Measurements from ENCODE around the gene C6orf136.

C6orf136 gene

GRCh38 chr6:30686009-30686907 is 39.3 kb downstream of the C6orf136 start, which contains the start of gene PPP1R18:
TSS of gene PPP1R18 (minus strand) at chr6:30686645. CDS start at chr6:30686018, 627 bp downstream.
- H3K27me3 Mint-ChIP-seq = no peaks in the 10 kb centered on the region
- H3K4me1 Mint-ChIP-seq = peaks cover 36% of the 10 kb centered on the region
- DNase-seq (peak; percentile 66 to 83), ATAC-seq (peak; percentile 55)
- peak within 1 kb of the TSS; percentile 86 to 94 for H3K4me3 Mint-ChIP-seq
- peak within 1 kb of the TSS; percentile 86 to 94 for H3K27ac Mint-ChIP-seq
- no peaks in the 10 kb centered on the region for H3K9me3 Mint-ChIP-seq

DNA sequence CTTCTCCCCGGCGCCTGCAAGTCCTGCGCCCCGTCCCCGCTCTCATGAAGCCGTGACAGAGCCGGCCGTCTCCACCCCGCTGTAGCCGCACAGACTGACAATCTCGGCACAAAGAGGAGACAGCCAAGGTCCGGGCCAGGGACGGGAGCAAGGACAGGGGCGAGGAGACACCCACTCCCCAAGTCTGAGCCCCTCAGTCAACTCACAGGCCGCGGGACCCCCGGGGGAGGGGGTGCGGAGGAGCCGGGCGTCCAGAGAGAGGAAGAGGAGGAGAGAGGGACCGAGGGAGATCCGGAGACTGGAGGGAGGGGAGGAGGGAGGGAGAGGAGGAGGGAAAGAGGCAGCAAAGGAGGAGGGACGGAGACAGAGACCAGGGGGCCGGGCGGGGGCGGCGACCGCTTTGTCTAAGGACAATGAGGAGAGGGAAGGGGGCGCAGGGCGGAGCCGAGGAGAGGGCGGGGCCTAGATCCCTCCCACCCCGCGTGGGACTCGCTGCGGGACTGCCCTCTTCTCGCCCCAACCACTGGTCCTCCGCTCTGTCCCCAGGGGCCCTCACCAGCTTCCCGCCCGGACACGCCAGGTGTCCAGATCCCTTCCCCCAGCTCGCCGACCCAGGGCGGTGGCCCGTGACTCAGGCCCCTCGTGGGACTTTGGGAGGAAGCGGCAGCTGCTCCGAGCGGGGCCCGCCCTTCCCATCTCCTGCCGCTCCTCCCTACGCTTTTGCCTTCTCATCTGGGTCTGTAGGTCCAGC is 40.1 kb downstream of the C6orf136 start:
- Mint-ChIP-seq H3K9me3 (no peaks in the 10 kb centered on the region), H3K27ac (peak overlapping the region; percentile 48 to 91), H3K27me3 (no peaks in the 10 kb centered on the region), H3K4me1 (peaks cover 42% of the 10 kb centered on the region), H3K4me3 (peak overlapping the region; percentile 86 to 94)
- ATAC-seq (peak; percentile 23), DNase-seq (peak; percentile 65 to 77)

GRCh38 chr6:30687659-30688431 is 40.9 kb downstream of the C6orf136 start:
- no peaks in the 10 kb centered on the region for H3K9me3 Mint-ChIP-seq
- peaks cover 46% of the 10 kb centered on the region for H3K4me1 Mint-ChIP-seq
- no peaks in the 10 kb centered on the region for H3K27me3 Mint-ChIP-seq
- DNase-seq (no peak), ATAC-seq (no peak)
- peak overlapping the region; percentile 86 to 94 for H3K4me3 Mint-ChIP-seq
- peak overlapping the region; percentile 35 to 50 for H3K27ac Mint-ChIP-seq

DNA sequence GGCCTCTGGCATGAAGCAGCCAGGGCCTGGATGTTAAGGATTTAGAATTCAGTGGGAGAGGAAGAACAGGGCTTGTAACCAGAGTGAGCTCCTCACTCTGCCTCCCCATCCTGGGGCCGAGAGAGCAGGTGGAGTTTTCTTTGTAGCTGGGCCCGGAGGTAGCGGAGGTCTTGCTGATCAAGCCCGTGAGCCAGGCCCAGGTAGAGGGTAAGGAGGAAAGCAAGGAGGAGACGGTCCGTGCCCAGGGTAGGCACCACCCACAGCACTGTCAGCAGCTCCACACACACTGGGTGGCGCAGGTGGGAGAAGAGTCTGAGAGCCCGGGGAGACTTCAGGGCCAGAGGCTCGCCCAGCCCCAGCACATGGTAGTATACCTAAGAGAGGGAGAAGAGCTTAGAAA is 41.6 kb downstream of the C6orf136 start:
- ATAC-seq = no peak

GRCh38 chr6:30689022-30689865 is 42.3 kb downstream of the C6orf136 start:
- H3K4me1 Mint-ChIP-seq = peaks cover 46% of the 10 kb centered on the region
- H3K27ac Mint-ChIP-seq = peak overlapping the region in 1 of 2 donors; percentile 8
- H3K27me3 Mint-ChIP-seq = no peaks in the 10 kb centered on the region

More for the DNA sequence above, 41.6 kb downstream of the C6orf136 start:
- Mint-ChIP-seq H3K4me3 (peak overlapping the region; percentile 86 to 94), H3K27me3 (no peaks in the 10 kb centered on the region), H3K4me1 (peaks cover 46% of the 10 kb centered on the region), H3K27ac (no peak overlapping the region), H3K9me3 (no peaks in the 10 kb centered on the region)
- DNase-seq = no peak

DNA sequence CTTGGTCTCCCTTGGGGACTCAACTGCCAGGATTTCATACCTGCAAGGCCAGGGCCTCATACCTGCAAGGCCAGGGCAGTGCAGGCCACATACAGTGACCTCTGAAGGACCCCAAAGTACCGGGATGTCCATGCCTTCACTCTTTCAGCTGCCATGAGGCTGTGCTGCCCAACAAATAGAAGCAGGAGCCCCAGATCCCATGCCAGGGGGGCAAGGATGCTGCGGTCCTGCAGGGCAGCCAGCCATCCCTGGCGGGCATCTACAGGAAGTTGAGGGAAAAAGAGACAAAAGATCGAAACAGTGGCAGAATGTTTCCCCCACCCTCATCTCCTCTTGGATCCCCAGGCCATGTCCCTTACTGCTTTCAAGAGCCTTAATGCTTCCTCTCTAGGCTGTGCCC is 43.1 kb downstream of the C6orf136 start:
- no peak for ATAC-seq

More at GRCh38 chr6:30689022-30689865, 42.3 kb downstream of the C6orf136 start:
- no peak for ATAC-seq
- no peak for DNase-seq
- Mint-ChIP-seq H3K4me3 (peak overlapping the region; percentile 89 to 99), H3K9me3 (no peaks in the 10 kb centered on the region)

DNA sequence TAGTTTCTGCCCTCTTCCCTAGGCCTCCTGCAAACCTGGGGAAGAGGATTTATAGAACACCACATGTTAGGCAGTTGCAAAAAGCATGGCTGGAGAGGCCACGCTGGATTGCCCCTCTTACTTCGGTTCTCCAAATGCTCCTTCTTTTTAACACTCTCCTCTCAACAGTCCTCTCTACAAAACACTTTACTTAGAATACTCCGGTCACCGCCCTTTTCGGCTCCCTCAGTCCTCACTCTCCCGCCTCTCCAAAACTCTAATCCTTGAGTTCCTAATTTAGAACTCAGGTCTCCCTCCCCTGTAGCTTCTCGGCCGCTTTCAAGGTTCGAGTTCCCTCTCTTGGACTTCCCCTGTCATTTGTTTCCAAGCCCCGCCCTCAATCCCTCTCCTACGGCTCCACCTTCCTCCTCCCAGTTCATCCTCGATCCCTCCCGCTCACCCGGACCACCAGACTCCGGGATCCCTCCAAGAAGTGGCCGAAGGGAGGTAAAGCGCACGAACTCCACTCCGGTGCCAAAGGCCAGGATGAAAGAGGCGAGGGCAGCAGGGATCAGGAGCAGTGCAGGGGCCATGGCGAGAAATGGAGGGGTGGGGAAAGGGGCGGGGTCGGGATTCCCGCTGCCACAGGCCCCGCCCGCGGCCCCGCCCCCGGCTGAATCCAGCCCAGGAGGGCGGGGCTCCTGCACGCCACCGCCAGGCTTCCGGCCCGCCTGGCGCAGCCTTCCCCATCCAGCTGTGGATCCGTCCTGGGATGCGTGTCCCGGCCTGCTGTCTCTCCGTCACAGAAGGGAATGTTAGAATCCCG is 43.7 kb downstream of the C6orf136 start, which contains the start of gene NRM:
Gene NRM (minus strand): TSS at position 582 of the 805 bp plus-strand sequence. CDS start 10 bp downstream, at position 572.
- H3K4me1 Mint-ChIP-seq = peaks cover 46% of the 10 kb centered on the region

More for the DNA sequence above, 43.1 kb downstream of the C6orf136 start:
- Mint-ChIP-seq H3K4me3 (peak overlapping the region; percentile 89 to 99), H3K27ac (no peak overlapping the region), H3K4me1 (peaks cover 46% of the 10 kb centered on the region), H3K9me3 (no peaks in the 10 kb centered on the region), H3K27me3 (no peaks in the 10 kb centered on the region)
- DNase-seq = no peak

GRCh38 chr6:30691208-30691847 is 44.4 kb downstream of the C6orf136 start:
- H3K27me3 Mint-ChIP-seq = no peaks in the 10 kb centered on the region
- no peak overlapping the region for H3K27ac Mint-ChIP-seq
- no peaks in the 10 kb centered on the region for H3K9me3 Mint-ChIP-seq
- DNase-seq = no peak
- peaks cover 46% of the 10 kb centered on the region for H3K4me1 Mint-ChIP-seq
- no peak for ATAC-seq
- H3K4me3 Mint-ChIP-seq = peak overlapping the region; percentile 89 to 99

More for the DNA sequence above, 43.7 kb downstream of the C6orf136 start, which contains the start of gene NRM:
- ATAC-seq (peak; percentile 31), DNase-seq (peak; percentile 58 to 60)
- H3K4me3 Mint-ChIP-seq = peak within 1 kb of the TSS; percentile 89 to 99
- no peaks in the 10 kb centered on the region for H3K9me3 Mint-ChIP-seq
- H3K27ac Mint-ChIP-seq = peak within 1 kb of the TSS in 1 of 2 donors; percentile 86
- no peaks in the 10 kb centered on the region for H3K27me3 Mint-ChIP-seq

GRCh38 chr6:30696432-30696831 is 49.5 kb downstream of the C6orf136 start:
- peaks cover 16% of the 10 kb centered on the region for H3K4me1 Mint-ChIP-seq
- H3K4me3 Mint-ChIP-seq = no peak overlapping the region
- no peaks in the 10 kb centered on the region for H3K27me3 Mint-ChIP-seq
- ATAC-seq = no peak
- no peak for DNase-seq
- H3K9me3 Mint-ChIP-seq = no peaks in the 10 kb centered on the region
- no peak overlapping the region for H3K27ac Mint-ChIP-seq

GRCh38 chr6:30700340-30700739 is 53.4 kb downstream of the C6orf136 start:
- Mint-ChIP-seq H3K27ac (no peak overlapping the region), H3K27me3 (no peaks in the 10 kb centered on the region), H3K4me3 (no peak overlapping the region), H3K4me1 (peaks cover 10% of the 10 kb centered on the region), H3K9me3 (no peaks in the 10 kb centered on the region)
- DNase-seq = no peak
- ATAC-seq = no peak
